ENCODE measurements around the gene DENND2C. TPM values are rescaled to one million over a fixed set of nuclear protein-coding genes. Genes with fewer than 3 reads are reported as not detected.
"Not testable (repeated sequence)": the region's sequence is repeated elsewhere in the genome, so short reads cannot be mapped to it uniquely, and the experiment has no call there.

The DENND2C gene
- total RNA-seq, 2 experiments from 2014 or later = 0.31 to 0.47 TPM

- intact Hi-C loops (cut with micrococcal nuclease) = no loop called here
- Mint-ChIP-seq H3K9me3 (no peaks in the 10 kb centered on the region), H3K36me3 (ENCODE audit: low read depth) (peaks cover 1% of the 10 kb centered on the region), H3K4me3 (no peak overlapping the region), H3K27ac (no peak overlapping the region), H3K4me1 (ENCODE audit: low read depth) (peaks cover 3% of the 10 kb centered on the region), H3K27me3 (ENCODE audit: low read depth) (no peaks in the 10 kb centered on the region)
- CTCF ChIA-PET = interaction anchor here (1.0 to 1.1 kb wide), 2 partner anchors 13 to 255 kb away, joined by 3 read pairs; no protein-coding TSS in a partner anchor
- DNase-seq = no peak
Observed at GRCh38 chr1:114587203-114587991, 82.5 kb downstream of the DENND2C start.

- no peaks in the 10 kb centered on the region for H3K27me3 Mint-ChIP-seq (ENCODE audit: low read depth)
- H3K36me3 Mint-ChIP-seq (ENCODE audit: low read depth) = peaks cover 7% of the 10 kb centered on the region
- H3K4me1 Mint-ChIP-seq (ENCODE audit: low read depth) = peaks cover 9% of the 10 kb centered on the region
- H3K27ac Mint-ChIP-seq = no peak overlapping the region
- no peaks in the 10 kb centered on the region for H3K9me3 Mint-ChIP-seq
- H3K4me3 Mint-ChIP-seq = no peak overlapping the region
- CTCF ChIA-PET = interaction anchor here (1.1 kb wide), 1 partner anchor 14 kb away, joined by 3 read pairs; no protein-coding TSS in a partner anchor
- intact Hi-C loops (cut with micrococcal nuclease) = no loop called here
- DNase-seq = no peak
Observed at GRCh38 chr1:114586513-114587047, 83.3 kb downstream of the DENND2C start.

- Mint-ChIP-seq H3K27ac (no peak overlapping the region), H3K9me3 (no peaks in the 10 kb centered on the region), H3K4me1 (ENCODE audit: low read depth) (peaks cover 12% of the 10 kb centered on the region), H3K4me3 (no peak overlapping the region), H3K27me3 (ENCODE audit: low read depth) (no peaks in the 10 kb centered on the region), H3K36me3 (ENCODE audit: low read depth) (peaks cover 8% of the 10 kb centered on the region)
- CTCF ChIA-PET = no interaction called here
- intact Hi-C loops (cut with micrococcal nuclease) = no loop called here
- DNase-seq = no peak
Observed at GRCh38 chr1:114585231-114585630, 84.6 kb downstream of the DENND2C start.

- H3K9me3 Mint-ChIP-seq = no peaks in the 10 kb centered on the region
- H3K27ac Mint-ChIP-seq = peak within 1 kb of the TSS; percentile 96
- CTCF ChIA-PET = interaction anchor here (0.6 to 1.3 kb wide), 4 partner anchors 70 to 236 kb away, joined by 3 to 5 read pairs (median 4); partner anchors contain the start of gene TRIM33
- H3K4me1 Mint-ChIP-seq (ENCODE audit: low read depth) = peaks cover 32% of the 10 kb centered on the region
- H3K27me3 Mint-ChIP-seq (ENCODE audit: low read depth) = no peaks in the 10 kb centered on the region
- intact Hi-C loops (cut with micrococcal nuclease) = loop anchor here (1.0 to 5.0 kb wide), 10 partner anchors 70 to 1189 kb away; partner anchors contain the start of genes CSDE1, DENND2C, MAGI3 and NRAS
- H3K4me3 Mint-ChIP-seq = peak within 1 kb of the TSS; percentile 99
- H3K36me3 Mint-ChIP-seq (ENCODE audit: low read depth) = peaks cover 24% of the 10 kb centered on the region
- DNase-seq = peak; percentile 99
Observed at GRCh38 chr1:114581335-114582287, 88.2 kb downstream of the DENND2C start, which contains the start of gene BCAS2. Gene BCAS2 (minus strand): TSS chr1:114581615. CDS start chr1:114581591, 24 bp downstream.

GRCh38 chr1:114574365-114574764 lies 95.5 kb downstream of the DENND2C start:
- H3K4me1 Mint-ChIP-seq (ENCODE audit: low read depth) = peaks cover 17% of the 10 kb centered on the region
- intact Hi-C loops (cut with micrococcal nuclease) = no loop called here
- H3K4me3 Mint-ChIP-seq = no peak overlapping the region
- DNase-seq = no peak
- no peaks in the 10 kb centered on the region for H3K27me3 Mint-ChIP-seq (ENCODE audit: low read depth)
- no peak overlapping the region for H3K27ac Mint-ChIP-seq
- no peaks in the 10 kb centered on the region for H3K9me3 Mint-ChIP-seq
- peaks cover 48% of the 10 kb centered on the region for H3K36me3 Mint-ChIP-seq (ENCODE audit: low read depth)
- CTCF ChIA-PET = no interaction called here

- peaks cover 44% of the 10 kb centered on the region for H3K36me3 Mint-ChIP-seq (ENCODE audit: low read depth)
Observed at GRCh38 chr1:114564141-114564540, 105.7 kb downstream of the DENND2C start.

GRCh38 chr1:114562978-114563510 lies 106.8 kb downstream of the DENND2C start:
- H3K9me3 Mint-ChIP-seq; H3K4me3 Mint-ChIP-seq; H3K4me1 Mint-ChIP-seq (ENCODE audit: low read depth); intact Hi-C loops (cut with micrococcal nuclease); CTCF ChIA-PET; DNase-seq; H3K27me3 Mint-ChIP-seq (ENCODE audit: low read depth); H3K27ac Mint-ChIP-seq: not testable (repeated sequence)
- H3K36me3 Mint-ChIP-seq (ENCODE audit: low read depth) = peaks cover 35% of the 10 kb centered on the region

More at GRCh38 chr1:114564141-114564540, 105.7 kb downstream of the DENND2C start:
- DNase-seq = no peak
- H3K4me3 Mint-ChIP-seq = no peak overlapping the region
- intact Hi-C loops (cut with micrococcal nuclease) = no loop called here
- H3K27ac Mint-ChIP-seq = no peak overlapping the region
- CTCF ChIA-PET = no interaction called here
- no peaks in the 10 kb centered on the region for H3K4me1 Mint-ChIP-seq (ENCODE audit: low read depth)
- no peaks in the 10 kb centered on the region for H3K27me3 Mint-ChIP-seq (ENCODE audit: low read depth)
- H3K9me3 Mint-ChIP-seq = peaks cover 5% of the 10 kb centered on the region

GRCh38 chr1:114561333-114561732 lies 108.5 kb downstream of the DENND2C start:
- intact Hi-C loops (cut with micrococcal nuclease) = no loop called here
- H3K9me3 Mint-ChIP-seq = peaks cover 4% of the 10 kb centered on the region
- no peak overlapping the region for H3K4me3 Mint-ChIP-seq
- H3K27ac Mint-ChIP-seq = no peak overlapping the region
- H3K27me3 Mint-ChIP-seq (ENCODE audit: low read depth) = no peaks in the 10 kb centered on the region
- no peaks in the 10 kb centered on the region for H3K4me1 Mint-ChIP-seq (ENCODE audit: low read depth)
- peaks cover 20% of the 10 kb centered on the region for H3K36me3 Mint-ChIP-seq (ENCODE audit: low read depth)
- CTCF ChIA-PET = interaction anchor here (0.6 kb wide), 1 partner anchor 105 kb away, joined by 3 read pairs; no protein-coding TSS in a partner anchor
- no peak for DNase-seq

GRCh38 chr1:114559356-114559755 lies 110.5 kb downstream of the DENND2C start:
- Mint-ChIP-seq H3K4me3 (no peak overlapping the region), H3K27ac (no peak overlapping the region), H3K9me3 (no peaks in the 10 kb centered on the region), H3K36me3 (ENCODE audit: low read depth) (peaks cover 4% of the 10 kb centered on the region), H3K4me1 (ENCODE audit: low read depth) (no peaks in the 10 kb centered on the region), H3K27me3 (ENCODE audit: low read depth) (no peaks in the 10 kb centered on the region)
- CTCF ChIA-PET = interaction anchor here (0.6 to 3.1 kb wide), 4 partner anchors 108 to 257 kb away, joined by 4 to 19 read pairs (median 5); no protein-coding TSS in a partner anchor
- no peak for DNase-seq
- intact Hi-C loops (cut with micrococcal nuclease) = loop anchor here (2.0 to 5.0 kb wide), 2 partner anchors 49 to 582 kb away; partner anchors contain the start of genes OLFML3 and TRIM33

GRCh38 chr1:114558544-114558943 lies 111.3 kb downstream of the DENND2C start:
- Mint-ChIP-seq H3K27ac (no peak overlapping the region), H3K36me3 (ENCODE audit: low read depth) (peaks cover 3% of the 10 kb centered on the region)

GRCh38 chr1:114554577-114554976 lies 115.3 kb downstream of the DENND2C start:
- CTCF ChIA-PET = no interaction called here
- intact Hi-C loops (cut with micrococcal nuclease) = no loop called here
- Mint-ChIP-seq H3K27me3 (ENCODE audit: low read depth) (peaks cover 3% of the 10 kb centered on the region), H3K36me3 (ENCODE audit: low read depth) (no peaks in the 10 kb centered on the region), H3K9me3 (no peaks in the 10 kb centered on the region), H3K4me3 (no peak overlapping the region), H3K4me1 (ENCODE audit: low read depth) (no peaks in the 10 kb centered on the region), H3K27ac (no peak overlapping the region)
- DNase-seq = no peak

More at GRCh38 chr1:114558544-114558943, 111.3 kb downstream of the DENND2C start:
- DNase-seq = no peak
- Mint-ChIP-seq H3K4me1 (ENCODE audit: low read depth) (no peaks in the 10 kb centered on the region), H3K4me3 (no peak overlapping the region), H3K9me3 (no peaks in the 10 kb centered on the region), H3K27me3 (ENCODE audit: low read depth) (no peaks in the 10 kb centered on the region)
- intact Hi-C loops (cut with micrococcal nuclease) = loop anchor here (1.0 to 5.0 kb wide), 3 partner anchors 48 to 581 kb away; partner anchors contain the start of genes OLFML3 and TRIM33
- CTCF ChIA-PET = interaction anchor here (3.1 kb wide), 1 partner anchor 212 kb away, joined by 19 read pairs; no protein-coding TSS in a partner anchor
